ENCODE results near the gene MLXIPL. TPM values are rescaled to one million over a fixed set of nuclear protein-coding genes. Genes with fewer than 3 reads are reported as not detected.

MLXIPL gene
- total RNA-seq, 2 experiments from 2014 or later: not detected

DNA sequence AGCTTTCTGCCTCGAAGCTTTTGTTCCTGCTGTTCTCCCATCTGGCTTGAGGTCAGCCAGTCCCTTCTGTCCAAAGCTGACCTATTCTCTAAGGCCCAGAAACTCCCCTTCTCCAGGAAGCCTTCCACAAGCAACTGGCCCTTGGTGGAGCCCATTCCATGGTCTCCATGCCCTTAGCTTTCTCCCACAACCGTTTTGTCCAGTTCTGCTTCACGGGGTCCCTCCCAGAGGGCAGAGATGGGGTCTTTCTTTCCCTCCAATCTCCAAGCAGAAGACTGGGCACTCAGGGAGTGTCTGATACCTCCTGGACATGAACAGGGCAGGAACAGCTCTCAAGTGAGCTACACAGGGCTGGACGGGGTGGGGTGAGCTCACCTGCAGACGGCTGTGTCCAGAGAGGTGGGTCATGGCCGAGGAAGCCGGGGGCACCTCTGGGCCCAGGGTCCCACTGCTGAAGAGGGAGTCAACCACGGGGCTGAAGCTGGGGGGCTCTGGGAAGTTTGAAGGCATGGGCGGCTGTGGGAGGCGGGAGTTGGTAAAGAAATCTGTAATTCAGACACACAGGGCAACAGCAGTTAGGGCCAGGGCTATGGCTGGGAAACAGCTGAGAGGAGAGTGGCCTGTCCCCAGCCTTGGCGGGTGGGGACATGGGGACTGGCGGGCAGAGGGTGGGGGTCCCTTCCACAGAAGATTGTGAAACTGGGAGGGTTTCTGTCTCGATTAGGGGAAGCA lies 25.0 kb downstream of the MLXIPL start:
- ChIA-PET POLR2A (no interaction called here), CTCF (interaction anchor here (0.9 to 1.5 kb wide), 4 partner anchors 8 to 136 kb away, joined by 3 to 5 read pairs (median 4); no protein-coding TSS in a partner anchor)
- H3K27me3 Mint-ChIP-seq: peaks cover 10% of the 10 kb centered on the region
- H3K36me3 Mint-ChIP-seq (ENCODE audit: low read depth): no peaks in the 10 kb centered on the region
- ATAC-seq (no peak), DNase-seq (no peak)
- H3K4me1 Mint-ChIP-seq (ENCODE audit: low read depth): no peaks in the 10 kb centered on the region
- TF ChIP-seq, protein P1, sequence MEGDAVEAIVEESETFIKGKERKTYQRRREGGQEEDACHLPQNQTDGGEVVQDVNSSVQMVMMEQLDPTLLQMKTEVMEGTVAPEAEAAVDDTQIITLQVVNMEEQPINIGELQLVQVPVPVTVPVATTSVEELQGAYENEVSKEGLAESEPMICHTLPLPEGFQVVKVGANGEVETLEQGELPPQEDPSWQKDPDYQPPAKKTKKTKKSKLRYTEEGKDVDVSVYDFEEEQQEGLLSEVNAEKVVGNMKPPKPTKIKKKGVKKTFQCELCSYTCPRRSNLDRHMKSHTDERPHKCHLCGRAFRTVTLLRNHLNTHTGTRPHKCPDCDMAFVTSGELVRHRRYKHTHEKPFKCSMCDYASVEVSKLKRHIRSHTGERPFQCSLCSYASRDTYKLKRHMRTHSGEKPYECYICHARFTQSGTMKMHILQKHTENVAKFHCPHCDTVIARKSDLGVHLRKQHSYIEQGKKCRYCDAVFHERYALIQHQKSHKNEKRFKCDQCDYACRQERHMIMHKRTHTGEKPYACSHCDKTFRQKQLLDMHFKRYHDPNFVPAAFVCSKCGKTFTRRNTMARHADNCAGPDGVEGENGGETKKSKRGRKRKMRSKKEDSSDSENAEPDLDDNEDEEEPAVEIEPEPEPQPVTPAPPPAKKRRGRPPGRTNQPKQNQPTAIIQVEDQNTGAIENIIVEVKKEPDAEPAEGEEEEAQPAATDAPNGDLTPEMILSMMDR (IDR thresholded peaks at IDR 0.05): no peak
- intact Hi-C loops (cut with micrococcal nuclease): no loop called here
- no peaks in the 10 kb centered on the region for H3K9me3 Mint-ChIP-seq
- no peak overlapping the region for H3K4me3 Mint-ChIP-seq
- H3K27ac Mint-ChIP-seq: no peak overlapping the region

DNA sequence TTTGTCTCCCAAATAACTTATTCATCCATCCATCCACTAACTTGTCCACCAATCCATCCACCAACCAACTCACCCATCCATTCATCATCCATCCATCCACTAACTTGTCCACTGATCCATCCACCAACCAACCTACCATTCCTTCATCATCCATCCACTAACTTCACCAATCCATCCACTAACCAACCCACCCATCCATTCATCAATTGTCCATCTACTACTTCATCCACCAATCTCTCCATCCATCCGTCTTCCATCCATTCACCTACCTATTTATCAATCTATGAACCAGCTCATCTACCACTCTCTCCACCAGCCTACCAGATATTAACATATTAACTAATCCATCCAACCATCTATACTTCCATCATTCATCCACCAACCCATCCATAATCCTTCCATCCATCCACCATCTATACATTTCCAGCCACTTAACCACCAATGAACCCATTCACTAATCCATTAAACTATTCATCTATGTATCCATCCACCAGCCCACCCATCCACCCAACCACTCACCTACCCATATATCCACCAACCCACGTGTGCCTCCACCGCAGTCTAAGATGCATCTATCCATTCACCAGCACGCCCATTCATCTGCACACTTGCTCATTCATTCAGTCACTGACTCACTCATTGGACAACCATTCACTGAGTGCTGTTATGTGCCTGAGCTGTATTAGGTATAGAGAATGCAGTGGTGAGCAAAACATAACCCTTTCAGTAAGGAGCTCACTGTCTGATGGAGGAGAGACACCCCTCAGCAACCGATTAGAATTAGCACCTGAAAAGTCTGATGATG lies 26.1 kb downstream of the MLXIPL start:
- ChIA-PET POLR2A (no interaction called here), CTCF (interaction anchor here (1.4 to 1.5 kb wide), 2 partner anchors 9 to 136 kb away, joined by 3 to 5 read pairs; no protein-coding TSS in a partner anchor)
- H3K27ac Mint-ChIP-seq: no peak overlapping the region
- H3K4me1 Mint-ChIP-seq (ENCODE audit: low read depth): no peaks in the 10 kb centered on the region
- no peak for DNase-seq
- no peak overlapping the region for H3K4me3 Mint-ChIP-seq
- ATAC-seq: peak; percentile 42
- H3K9me3 Mint-ChIP-seq: no peaks in the 10 kb centered on the region
- intact Hi-C loops (cut with micrococcal nuclease): no loop called here
- TF ChIP-seq, protein P1 (IDR thresholded peaks at IDR 0.05): no peak
- H3K36me3 Mint-ChIP-seq (ENCODE audit: low read depth): no peaks in the 10 kb centered on the region
- peaks cover 10% of the 10 kb centered on the region for H3K27me3 Mint-ChIP-seq

DNA sequence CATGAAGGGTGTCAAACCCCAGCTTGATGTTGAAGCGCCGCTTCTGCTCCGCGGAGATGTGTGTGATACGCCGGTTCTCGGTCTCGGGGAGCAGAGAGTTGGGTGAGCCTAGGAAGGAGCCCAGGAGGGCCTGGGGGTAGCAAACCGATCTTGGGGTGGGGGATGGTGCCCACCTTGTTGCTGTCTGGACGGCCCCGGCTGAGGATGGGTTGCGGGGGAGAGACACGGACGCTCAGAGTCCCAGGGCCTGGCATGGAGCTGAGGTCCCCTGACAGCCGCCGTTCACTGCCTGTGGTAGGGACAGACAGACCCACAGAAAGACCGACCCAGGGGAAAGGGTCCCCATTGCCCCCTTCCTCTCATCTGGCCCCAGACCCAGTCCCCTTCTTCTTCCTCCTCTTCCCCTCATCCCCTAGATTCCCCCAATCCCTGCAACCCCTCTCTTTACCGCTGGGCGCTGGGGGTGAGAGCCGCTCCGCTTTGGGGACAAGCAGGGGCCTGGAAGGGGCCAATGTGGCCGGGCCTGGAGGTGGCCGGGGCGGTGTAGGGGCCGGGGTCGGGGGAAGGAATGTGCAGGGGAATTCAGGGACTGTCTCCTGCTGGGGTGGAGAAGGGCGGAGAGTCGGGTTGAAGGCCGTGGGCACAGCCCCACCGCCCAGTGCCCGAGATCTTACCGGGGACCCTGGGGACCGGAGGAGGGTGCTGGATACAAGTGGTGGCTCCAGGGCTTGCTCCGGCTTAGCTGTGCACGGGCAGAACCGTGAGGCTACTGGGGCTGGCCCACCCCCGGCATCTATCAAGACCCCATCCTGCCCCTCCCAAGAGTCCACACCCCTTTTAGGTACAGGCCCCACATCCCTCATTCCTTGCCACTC lies 27.9 kb downstream of the MLXIPL start:
- H3K4me3 Mint-ChIP-seq: no peak overlapping the region
- H3K27ac Mint-ChIP-seq: no peak overlapping the region
- TF ChIP-seq, protein P1 (IDR thresholded peaks at IDR 0.05): no peak
- H3K4me1 Mint-ChIP-seq (ENCODE audit: low read depth): no peaks in the 10 kb centered on the region
- POLR2A ChIA-PET: no interaction called here
- H3K36me3 Mint-ChIP-seq (ENCODE audit: low read depth): no peaks in the 10 kb centered on the region
- peaks cover 10% of the 10 kb centered on the region for H3K27me3 Mint-ChIP-seq
- intact Hi-C loops (cut with micrococcal nuclease): no loop called here
- H3K9me3 Mint-ChIP-seq: no peaks in the 10 kb centered on the region
- DNase-seq (no peak), ATAC-seq (no peak)
- CTCF ChIA-PET: interaction anchor here (1.2 to 3.5 kb wide), 2 partner anchors 10 to 129 kb away, joined by 3 to 15 read pairs; no protein-coding TSS in a partner anchor

DNA sequence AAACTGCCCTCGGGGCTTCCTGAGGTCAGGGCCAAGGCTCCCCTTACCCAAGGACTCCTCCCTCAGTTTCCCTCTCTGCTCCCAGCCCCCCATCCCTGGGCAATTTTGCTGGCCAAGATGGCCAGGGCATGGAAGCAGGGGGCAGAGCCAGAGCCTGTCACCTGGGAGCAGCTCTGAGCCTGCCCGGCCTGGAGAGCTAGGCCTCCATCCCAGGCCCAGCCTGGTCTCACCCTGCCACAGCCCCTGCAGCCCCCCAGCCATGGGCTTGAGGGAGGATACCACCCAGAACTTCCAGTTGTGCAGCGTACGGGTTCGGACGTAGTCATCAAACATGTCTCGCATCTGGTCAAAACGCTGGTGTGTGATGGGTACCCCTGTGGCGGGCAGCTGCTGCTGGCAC lies 29.0 kb downstream of the MLXIPL start:
- Mint-ChIP-seq H3K4me1 (ENCODE audit: low read depth) (no peaks in the 10 kb centered on the region), H3K27ac (no peak overlapping the region), H3K9me3 (no peaks in the 10 kb centered on the region), H3K4me3 (no peak overlapping the region), H3K36me3 (ENCODE audit: low read depth) (no peaks in the 10 kb centered on the region), H3K27me3 (peaks cover 10% of the 10 kb centered on the region)
- TF ChIP-seq, protein P1 (IDR thresholded peaks at IDR 0.05): no peak
- intact Hi-C loops (cut with micrococcal nuclease): no loop called here
- DNase-seq (no peak), ATAC-seq (no peak)
- POLR2A ChIA-PET: no interaction called here
- CTCF ChIA-PET: interaction anchor here (1.2 to 3.5 kb wide), 2 partner anchors 12 to 130 kb away, joined by 3 to 15 read pairs; no protein-coding TSS in a partner anchor

Data from activated CD8-positive, alpha-beta T cell treated with anti-CD3 and anti-CD28 coated beads for 36 hours (primary cell).